ACC112 (cell line): ENCODE results near the gene TNFRSF13B.
"Not testable (repeated sequence)": the region's sequence is repeated elsewhere in the genome, so short reads cannot be mapped to it uniquely, and the experiment has no call there.

Experiments used
- H2AFZ ChIP-seq: fragments of 200-600 bp; sonication (generic); one replicate; pipeline ENCODE4 v1.6.0; 2017; ENCODE audit warnings: antibody characterized with exemption, low read length; ENCODE audit not compliant: unreplicated experiment
- H3K27ac ChIP-seq: fragments of 200-600 bp; sonication (generic); 2 replicates; pipeline ENCODE4 v1.5.1; 2014; ENCODE audit warnings: low read depth, mild to moderate bottlenecking, antibody characterized with exemption, low read length, moderate library complexity
- H3K27me3 ChIP-seq: fragments of 200-600 bp; sonication (generic); 2 replicates; pipeline ENCODE4 v1.6.1; 2014; ENCODE audit warnings: mild to moderate bottlenecking, antibody characterized with exemption, low read length, moderate library complexity, mixed read lengths; ENCODE audit not compliant: insufficient read depth
- H3K36me3 ChIP-seq: fragments of 200-600 bp; sonication (generic); 2 replicates; pipeline ENCODE4 v1.6.1; 2016; ENCODE audit warnings: mild to moderate bottlenecking, antibody characterized with exemption, low read length, moderate library complexity, mixed read lengths; ENCODE audit not compliant: insufficient read depth
- H3K4me1 ChIP-seq: fragments of 200-600 bp; sonication (generic); one replicate; pipeline ENCODE4 v1.6.1; 2016; ENCODE audit warnings: low read length, mixed read lengths; ENCODE audit not compliant: insufficient read depth, unreplicated experiment, control insufficient read depth
- H3K4me3 ChIP-seq: fragments of 200-600 bp; sonication (generic); 2 replicates; pipeline ENCODE4 v1.5.1; 2014; ENCODE audit warnings: mild to moderate bottlenecking, low read depth, low read length
- H3K79me2 ChIP-seq: fragments of 200-600 bp; sonication (generic); one replicate; pipeline ENCODE4 v1.6.0; 2016; ENCODE audit warnings: low read length; ENCODE audit not compliant: control insufficient read depth, unreplicated experiment, insufficient read depth

Gene TNFRSF13B

GRCh38 chr17:16979237-16979823 lies 7.4 kb upstream of the TNFRSF13B start:
- not testable (repeated sequence) for H3K27ac ChIP-seq, H3K27me3 ChIP-seq, H3K36me3 ChIP-seq, H3K79me2 ChIP-seq, H3K4me3 ChIP-seq, H2AFZ ChIP-seq
- H3K4me1 ChIP-seq: peaks cover 18% of the 10 kb centered on the region

- Histone ChIP-seq H3K27me3 (0 out of 2 replicates have a peak, but pooled peaks cover 8% of the 10 kb centered on the region), H3K79me2 (no peaks in the 10 kb centered on the region), H2AFZ (no peak overlapping the region), H3K36me3 (no peaks in the 10 kb centered on the region), H3K4me1 (peaks cover 18% of the 10 kb centered on the region), H3K27ac (no peak overlapping the region), H3K4me3 (no peak overlapping the region)
Observed at GRCh38 chr17:16977932-16978331, 6.0 kb upstream of the TNFRSF13B start.

DNA sequence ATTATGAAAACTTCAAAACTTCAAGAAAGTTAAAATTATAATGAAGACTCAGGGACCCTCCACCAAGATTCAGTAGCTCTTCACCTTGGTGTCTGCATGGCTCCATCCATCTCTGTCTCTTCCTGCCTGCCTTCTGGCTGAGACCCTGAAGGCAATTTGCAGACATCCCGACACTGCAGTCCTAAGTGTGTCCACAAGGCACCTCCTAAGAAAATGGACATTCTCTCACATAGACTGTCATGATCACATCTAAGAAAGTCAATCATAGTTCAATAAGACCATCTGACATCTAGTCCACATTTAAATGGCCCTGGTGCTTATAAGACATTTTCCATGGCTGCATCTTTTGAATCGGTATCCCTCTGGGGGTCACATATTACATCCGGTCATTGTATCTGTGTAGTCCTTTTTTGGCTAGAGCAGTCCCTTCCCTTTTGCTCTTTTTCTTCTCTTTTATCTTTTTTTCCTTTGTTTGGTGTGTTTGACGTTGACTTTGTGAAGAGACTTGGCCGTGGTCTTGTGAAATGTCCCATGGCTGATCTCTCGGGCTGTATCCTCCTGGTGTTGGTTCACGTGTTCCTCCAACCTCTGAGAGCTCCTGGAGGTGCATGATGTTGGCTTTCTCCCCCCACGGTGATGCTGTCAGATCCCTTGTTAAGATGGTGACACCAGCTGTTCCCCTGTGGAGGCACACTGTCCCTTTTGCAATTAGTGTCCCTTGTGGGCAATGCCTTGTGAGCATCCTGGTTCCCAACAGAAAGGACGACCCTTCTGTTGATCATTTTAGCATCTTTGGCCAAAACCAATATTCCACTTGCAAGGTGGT lies 5.0 kb upstream of the TNFRSF13B start:
- Histone ChIP-seq H3K4me3 (no peak overlapping the region), H3K4me1 (peaks cover 18% of the 10 kb centered on the region), H3K36me3 (no peaks in the 10 kb centered on the region), H3K79me2 (no peaks in the 10 kb centered on the region), H2AFZ (no peak overlapping the region), H3K27ac (no peak overlapping the region), H3K27me3 (0 out of 2 replicates have a peak, but pooled peaks cover 8% of the 10 kb centered on the region)

DNA sequence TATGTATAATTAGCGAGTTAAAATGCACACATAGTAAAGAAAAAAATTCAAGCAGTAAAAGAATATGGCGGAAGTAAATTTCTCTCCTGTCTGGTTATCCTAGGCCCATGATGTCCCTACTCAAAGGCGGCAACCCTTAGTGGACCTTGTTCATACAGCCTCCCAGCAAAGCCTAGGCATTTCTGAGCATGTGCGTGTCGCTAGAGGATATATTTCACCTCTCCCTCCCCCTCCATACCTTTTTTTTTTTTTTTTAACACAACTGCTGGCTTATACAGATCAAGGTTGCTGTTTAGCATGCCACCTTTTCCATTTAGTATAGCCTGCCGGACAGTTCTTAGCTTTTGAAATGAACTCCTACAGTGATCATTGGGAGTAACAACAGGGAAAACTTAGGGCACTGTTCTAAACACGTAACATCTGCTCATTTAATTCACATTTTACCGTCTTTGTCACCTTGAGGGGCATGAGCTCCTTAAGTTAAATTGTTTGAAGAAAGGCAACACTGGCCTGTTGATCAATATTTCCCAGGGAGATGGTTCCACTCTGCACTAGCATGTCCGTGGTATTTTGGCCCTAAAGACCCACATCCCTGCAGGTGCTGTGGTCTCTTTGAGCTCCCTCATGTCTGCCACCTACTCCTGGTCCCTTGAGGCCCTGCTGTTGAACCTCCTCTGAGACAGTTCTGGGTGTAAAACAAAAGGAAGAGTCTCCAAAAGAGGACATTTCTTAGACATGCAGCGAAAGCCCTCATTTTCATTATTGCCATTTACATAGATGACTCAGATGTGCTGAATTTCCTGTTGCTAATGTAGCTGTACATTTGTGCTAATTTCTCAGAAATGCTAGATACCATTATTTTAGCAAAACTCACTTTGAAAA lies 4.1 kb upstream of the TNFRSF13B start:
- Histone ChIP-seq H3K27ac (no peak overlapping the region), H3K4me3 (no peak overlapping the region), H3K36me3 (no peaks in the 10 kb centered on the region), H3K27me3 (0 out of 2 replicates have a peak, but pooled peaks cover 8% of the 10 kb centered on the region), H2AFZ (no peak overlapping the region), H3K79me2 (no peaks in the 10 kb centered on the region), H3K4me1 (peaks cover 16% of the 10 kb centered on the region)

DNA sequence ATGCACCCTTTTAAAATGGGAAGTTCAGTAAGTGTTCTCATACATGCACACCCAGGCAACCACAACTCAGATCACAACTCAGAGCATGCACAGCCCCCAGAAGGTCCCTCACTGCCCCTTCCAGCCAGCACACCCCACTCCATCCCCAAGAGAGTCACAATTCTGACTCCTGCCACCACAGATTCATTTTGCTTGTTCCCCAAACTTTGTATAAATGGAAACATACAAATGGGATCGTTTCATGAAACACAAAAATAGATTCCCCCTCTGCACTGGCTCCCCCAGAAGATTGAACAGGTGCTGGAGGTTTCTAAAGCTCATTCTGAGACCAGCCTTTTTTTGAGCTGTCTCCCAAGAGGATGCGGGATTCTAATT lies 3.3 kb upstream of the TNFRSF13B start:
- Histone ChIP-seq H3K27ac (no peak overlapping the region), H3K36me3 (no peaks in the 10 kb centered on the region), H3K79me2 (no peaks in the 10 kb centered on the region), H2AFZ (no peak overlapping the region), H3K4me1 (peaks cover 10% of the 10 kb centered on the region), H3K4me3 (no peak overlapping the region), H3K27me3 (peaks cover 14% of the 10 kb centered on the region; the same call in 1 of the 2 replicates)

- H2AFZ ChIP-seq: no peak overlapping the region
- H3K4me1 ChIP-seq: peaks cover 9% of the 10 kb centered on the region
- H3K36me3 ChIP-seq: no peaks in the 10 kb centered on the region
- H3K4me3 ChIP-seq: no peak overlapping the region
- H3K79me2 ChIP-seq: no peaks in the 10 kb centered on the region
- peaks cover 19% of the 10 kb centered on the region; the same call in 1 of the 2 replicates for H3K27me3 ChIP-seq
- H3K27ac ChIP-seq: no peak overlapping the region
Observed at GRCh38 chr17:16974569-16975276, 2.8 kb upstream of the TNFRSF13B start.

DNA sequence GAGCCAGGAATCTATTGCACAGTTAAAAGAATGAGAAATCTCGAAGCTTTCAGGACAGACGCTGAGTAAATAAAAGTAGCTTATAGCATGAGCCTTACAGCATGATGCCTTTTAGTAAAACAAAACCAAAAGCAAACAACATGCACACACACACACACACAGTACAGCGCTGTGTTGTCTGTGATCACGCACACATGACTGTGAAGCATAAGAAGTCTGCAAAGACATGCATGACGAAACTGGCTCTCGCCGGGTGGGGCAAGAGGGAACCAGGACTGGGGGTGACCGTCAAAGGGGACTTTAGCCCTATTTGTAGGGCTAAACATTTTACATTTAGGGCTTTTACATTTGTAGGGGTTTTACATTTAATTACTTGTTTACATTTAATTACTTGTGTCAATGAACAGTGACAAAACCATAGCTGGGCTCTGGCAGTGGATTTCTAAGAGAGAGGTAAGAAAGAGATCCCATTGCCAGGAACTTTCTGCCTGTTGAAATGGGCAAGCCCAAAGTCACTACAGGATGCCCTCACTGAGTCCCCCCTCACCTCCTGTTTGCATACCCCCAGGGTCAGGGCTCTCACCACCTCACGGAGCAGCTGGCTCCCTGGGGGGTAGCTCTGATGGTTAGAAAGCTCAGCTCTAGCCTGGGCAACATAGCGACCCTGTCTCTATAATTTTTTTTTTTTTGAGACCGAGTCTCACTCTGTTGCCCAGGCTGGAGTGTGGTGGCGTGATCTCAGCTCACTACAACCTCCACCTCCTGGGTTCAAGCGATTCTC lies 2.0 kb upstream of the TNFRSF13B start:
- Histone ChIP-seq H3K36me3 (no peaks in the 10 kb centered on the region), H3K4me1 (peaks cover 9% of the 10 kb centered on the region), H2AFZ (no peak overlapping the region), H3K79me2 (no peaks in the 10 kb centered on the region), H3K4me3 (no peak overlapping the region), H3K27me3 (peaks cover 27% of the 10 kb centered on the region), H3K27ac (no peak overlapping the region)

GRCh38 chr17:16973043-16973442 lies 1.1 kb upstream of the TNFRSF13B start:
- peaks cover 36% of the 10 kb centered on the region for H3K27me3 ChIP-seq
- not testable (repeated sequence) for H3K36me3 ChIP-seq, H3K4me1 ChIP-seq, H3K79me2 ChIP-seq, H3K27ac ChIP-seq, H2AFZ ChIP-seq, H3K4me3 ChIP-seq

DNA sequence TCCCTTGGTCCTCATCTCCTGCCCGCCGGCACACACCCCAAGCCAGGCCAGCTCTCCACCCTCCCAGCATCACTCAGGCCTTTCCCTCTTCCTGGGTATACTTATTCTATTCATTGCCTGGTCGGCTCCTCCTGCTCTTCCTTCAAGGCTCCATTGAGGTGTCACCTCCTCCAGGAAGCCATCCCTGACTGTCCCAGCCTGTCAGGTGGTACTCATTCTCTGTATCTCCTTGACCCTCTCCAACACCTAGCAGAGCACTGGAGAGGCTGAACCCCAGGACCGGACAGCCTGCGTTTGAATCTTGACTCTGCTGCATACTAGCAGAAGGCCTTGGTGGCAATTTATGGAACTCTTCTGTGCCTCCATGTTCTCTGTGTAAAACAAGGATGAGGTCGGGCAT lies 428 bp upstream of the TNFRSF13B start:
- Histone ChIP-seq H3K4me3 (no peak overlapping the region), H3K27ac (no peak overlapping the region), H3K27me3 (peaks cover 36% of the 10 kb centered on the region), H3K79me2 (no peaks in the 10 kb centered on the region), H3K36me3 (no peaks in the 10 kb centered on the region), H3K4me1 (peaks cover 9% of the 10 kb centered on the region), H2AFZ (no peak overlapping the region)
